HEK293T (cell line): Measurements from ENCODE around the gene TMEM9B.

Source experiments
- ARNT ChIP-seq: fragments of 450-650 bp; IDR thresholded peaks from 2 replicates; pipeline ENCODE4 v1.6.1; 2017; ENCODE audit warnings: mild to moderate bottlenecking
- BHLHE40 ChIP-seq: fragments of 450-650 bp; IDR thresholded peaks from 2 replicates; pipeline ENCODE4 v1.6.1; 2016; ENCODE audit warnings: mild to moderate bottlenecking, moderate library complexity, borderline replicate concordance
- CTBP1 ChIP-seq: fragments of 450-650 bp; IDR thresholded peaks from 2 replicates; pipeline ENCODE4 v1.6.1; 2016; ENCODE audit warnings: borderline replicate concordance
- ELF4 ChIP-seq: fragments of 450-650 bp; IDR thresholded peaks from 2 replicates; pipeline ENCODE4 v1.6.1; 2017; ENCODE audit warnings: antibody characterized with exemption
- FOXA1 ChIP-seq: fragments of 450-650 bp; IDR thresholded peaks from 2 replicates; pipeline ENCODE4 v1.6.1; 2016; ENCODE audit warnings: mild to moderate bottlenecking
- FOXM1 ChIP-seq: fragments of 450-650 bp; IDR thresholded peaks from 2 replicates; pipeline ENCODE4 v1.6.1; 2017; ENCODE audit warnings: mild to moderate bottlenecking, borderline replicate concordance
- HDGF ChIP-seq: fragments of 450-650 bp; IDR thresholded peaks from 2 replicates; pipeline ENCODE4 v1.6.1; 2017; ENCODE audit warnings: antibody characterized with exemption, borderline replicate concordance
- SP1 ChIP-seq: fragments of 450-650 bp; IDR thresholded peaks from 2 replicates; pipeline ENCODE4 v1.6.1; 2017
- SUZ12 ChIP-seq: fragments of 450-650 bp; IDR thresholded peaks from 2 replicates; pipeline ENCODE4 v1.6.1; 2016; ENCODE audit warnings: mild to moderate bottlenecking
- TARDBP ChIP-seq: fragments of 450-650 bp; IDR thresholded peaks from 2 replicates; pipeline ENCODE4 v1.6.1; 2016
- ZNF384 ChIP-seq: fragments of 450-650 bp; IDR thresholded peaks from 2 replicates; pipeline ENCODE4 v1.6.1; 2016
- TF ChIP-seq, protein P1 (sequence below): fragments of 450-650 bp; IDR thresholded peaks from 2 replicates; pipeline ENCODE4 v1.6.1; 2016

DNA sequence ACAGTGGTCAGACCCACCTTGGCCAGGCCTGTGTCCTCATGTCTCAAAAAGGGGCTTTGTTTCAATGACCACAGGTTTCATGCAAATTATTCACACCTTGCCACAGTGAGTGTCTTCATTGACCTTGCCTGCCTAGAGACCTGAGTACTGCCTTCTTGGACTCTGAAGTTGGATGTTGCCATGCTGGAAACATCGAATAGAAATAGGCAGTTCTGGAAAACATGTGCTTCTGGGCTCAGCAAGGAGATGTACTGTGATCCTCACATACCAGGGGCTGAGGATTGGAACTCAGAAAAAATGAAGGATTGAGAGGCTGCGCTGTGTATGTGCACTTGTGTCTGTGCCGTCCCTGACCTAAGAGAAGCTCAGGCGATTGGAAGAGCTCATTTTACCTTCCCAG lies 49.1 kb upstream of the TMEM9B start:
- TF ChIP-seq ARNT = no peak
- no peak for TF ChIP-seq CTBP1
- no peak for TF ChIP-seq SP1
- no peak for TF ChIP-seq SUZ12
- TF ChIP-seq FOXM1 = no peak
- TF ChIP-seq, protein P1, sequence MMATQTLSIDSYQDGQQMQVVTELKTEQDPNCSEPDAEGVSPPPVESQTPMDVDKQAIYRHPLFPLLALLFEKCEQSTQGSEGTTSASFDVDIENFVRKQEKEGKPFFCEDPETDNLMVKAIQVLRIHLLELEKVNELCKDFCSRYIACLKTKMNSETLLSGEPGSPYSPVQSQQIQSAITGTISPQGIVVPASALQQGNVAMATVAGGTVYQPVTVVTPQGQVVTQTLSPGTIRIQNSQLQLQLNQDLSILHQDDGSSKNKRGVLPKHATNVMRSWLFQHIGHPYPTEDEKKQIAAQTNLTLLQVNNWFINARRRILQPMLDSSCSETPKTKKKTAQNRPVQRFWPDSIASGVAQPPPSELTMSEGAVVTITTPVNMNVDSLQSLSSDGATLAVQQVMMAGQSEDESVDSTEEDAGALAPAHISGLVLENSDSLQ = no peak
- TF ChIP-seq HDGF = no peak
- TF ChIP-seq ZNF384 = no peak
- TF ChIP-seq BHLHE40 = no peak
- no peak for TF ChIP-seq ELF4
- TF ChIP-seq FOXA1 = no peak
- TF ChIP-seq TARDBP = no peak
